ENCODE measurements around the gene MCM10. TPM values are rescaled to one million over a fixed set of nuclear protein-coding genes. Genes with fewer than 3 reads are reported as not detected.
A peak's percentile ranks its signal among the peaks of the same experiment; 100 is the strongest.

Gene MCM10
- total and polyA plus RNA-seq, 2 of the 8 experiments (the other 6 are each of a cell fraction or from before 2014, with no cell fraction given), result 9.8 to 60.3 TPM

DNA sequence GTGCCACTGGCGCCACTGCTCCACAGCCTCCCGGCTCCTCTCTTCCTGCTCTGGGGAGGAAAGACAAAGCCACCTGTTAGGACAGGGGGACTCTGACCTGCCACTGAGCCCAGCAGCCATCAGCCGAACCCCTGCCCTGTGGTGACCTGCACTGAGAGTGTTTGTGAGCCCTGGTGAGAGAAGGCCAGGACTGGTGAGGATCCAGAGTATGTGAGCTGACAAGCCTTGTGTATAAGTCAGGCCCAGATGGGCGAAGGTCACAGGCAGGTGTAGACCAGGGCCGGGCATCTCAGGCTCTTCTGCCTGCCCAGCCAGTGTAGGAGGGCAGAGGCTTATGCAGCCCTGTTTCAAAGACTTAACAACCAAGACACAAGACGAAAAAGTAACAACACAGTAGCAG, 60.8 kb downstream of the MCM10 start:
- H4K5ac ChIP-seq (ENCODE audit: insufficient read length, low read depth, low read length), result no peak overlapping the region
- peaks cover 0 to 5% (median 0%) of the 10 kb centered on the region in 4 experiments; a peak in 3 of 7 replicates for H3K4me1 ChIP-seq (replicated peaks in 1 of 4; ENCODE audit: control insufficient read depth in 3 of 4, insufficient read depth in 4 of 4, low read length in 3 of 4)
- no peak overlapping the region for H3K4me2 ChIP-seq (ENCODE audit: insufficient read depth in 1 of 2, low read depth in 2 of 2, low read length in 2 of 2)
- H2AK5ac ChIP-seq (ENCODE audit: low read depth, low read length), result no peak overlapping the region
- H3K56ac ChIP-seq (replicated peaks; ENCODE audit: insufficient read length, low read depth, low read length), result no peak overlapping the region
- no peak for FAIRE-seq
- ChIA-PET POLR2A (ENCODE audit: partially characterized antibody) (interaction anchor here (0.6 kb wide), 1 partner anchor 582 kb away, joined by 3 read pairs; no protein-coding TSS in a partner anchor), CTCF (ENCODE audit: partially characterized antibody) (interaction anchor here (1.7 to 2.4 kb wide), 3 partner anchors 16 to 50 kb away, joined by 6 to 13 read pairs (median 9); no protein-coding TSS in a partner anchor)
- no peak overlapping the region for H3K23ac ChIP-seq (ENCODE audit: insufficient read length)
- no peak overlapping the region for H2BK15ac ChIP-seq (ENCODE audit: low read length)
- H3K4ac ChIP-seq (replicated peaks; ENCODE audit: insufficient read length, low read depth, low read length), result no peak overlapping the region
- WGBS, 2 experiments (ENCODE audit: extremely low coverage in 1 of 2, insufficient coverage in 1 of 2, insufficient read length in 1 of 2, insufficient replicate concordance in 2 of 2, low coverage in 1 of 2, low lambda C conversion rate in 2 of 2, missing lambda C conversion rate in 1 of 2), result 90% methylated on average over 6 of the region's 6 CpGs; no CpG with 5 or more reads in 1 of the 2 experiments
- H3K18ac ChIP-seq (ENCODE audit: extremely low read depth, low read length), result no peak overlapping the region
- no peak overlapping the region for H3K14ac ChIP-seq (ENCODE audit: insufficient read length)
- no peak overlapping the region for H2BK120ac ChIP-seq (replicated peaks; ENCODE audit: low read depth, low read length)
- no peaks in the 10 kb centered on the region for H3K9me3 ChIP-seq (ENCODE audit: insufficient read depth in 2 of 2, low read depth in 1 of 2, low read length in 1 of 2)
- H3K79me1 ChIP-seq (ENCODE audit: low read depth, low read length), result no peaks in the 10 kb centered on the region; the same call in 1 of the 2 replicates
- no peak overlapping the region for H2AFZ ChIP-seq (ENCODE audit: low read length)
- no peaks in the 10 kb centered on the region for H3K79me2 ChIP-seq (ENCODE audit: control insufficient read depth in 1 of 2, insufficient read depth in 2 of 2, low read length in 2 of 2)
- no peak overlapping the region for H3K27ac ChIP-seq (ENCODE audit: low read depth, low read length)
- peak overlapping the region; percentile 59 for H4K8ac ChIP-seq (ENCODE audit: extremely low read depth, insufficient read depth, low read length)
- no peak overlapping the region for H3K4me3 ChIP-seq (ENCODE audit: extremely low read depth in 1 of 4, insufficient read depth in 2 of 4, low read depth in 3 of 4, low read length in 4 of 4)
- H3K27me3 ChIP-seq (replicated peaks in 1 of 4; ENCODE audit: control insufficient read depth in 3 of 4, extremely low read depth in 1 of 4, insufficient read depth in 3 of 4, low read length in 3 of 4), result no peaks in the 10 kb centered on the region
- no peaks in the 10 kb centered on the region for H4K20me1 ChIP-seq (replicated peaks in 1 of 2; ENCODE audit: control insufficient read depth in 1 of 2, insufficient read depth in 2 of 2, low read length in 2 of 2)
- no peaks in the 10 kb centered on the region for H3K36me3 ChIP-seq (ENCODE audit: control insufficient read depth in 2 of 4, insufficient read depth in 4 of 4, low read length in 3 of 4)
- no peak overlapping the region for H3K9ac ChIP-seq (replicated peaks in 1 of 4; ENCODE audit: extremely low read depth in 1 of 4, low read depth in 3 of 4, low read length in 3 of 4)
- H3K23me2 ChIP-seq (ENCODE audit: low read depth, low read length), result no peaks in the 10 kb centered on the region
- no peak overlapping the region for H4K91ac ChIP-seq (replicated peaks; ENCODE audit: insufficient read length, low read length)
- H2BK20ac ChIP-seq (ENCODE audit: low read length), result no peak overlapping the region
- DNase-seq (ENCODE audit: low read depth in 1 of 2, low spot score in 2 of 2), result no peak
- no peak overlapping the region for H2BK5ac ChIP-seq (ENCODE audit: low read depth, low read length)
- no peak overlapping the region for H2BK12ac ChIP-seq (ENCODE audit: low read depth, low read length)
- TF ChIP-seq SP4 (IDR thresholded peaks at IDR 0.05; ENCODE audit: low read length), result no peak

All from H1 (cell line).